GM19468 (cell line): ENCODE measurements around the gene NRN1.

Source experiments
- ATAC-seq: cut with Tn5 transposase; IDR thresholded peaks from one replicate; pipeline ENCODE4 v1.9.1; 2021; ENCODE audit warnings: mild to moderate bottlenecking, moderate library complexity, moderate number of reproducible peaks; ENCODE audit not compliant: unreplicated experiment; ENCODE audit errors: extremely low read depth

NRN1 gene

DNA sequence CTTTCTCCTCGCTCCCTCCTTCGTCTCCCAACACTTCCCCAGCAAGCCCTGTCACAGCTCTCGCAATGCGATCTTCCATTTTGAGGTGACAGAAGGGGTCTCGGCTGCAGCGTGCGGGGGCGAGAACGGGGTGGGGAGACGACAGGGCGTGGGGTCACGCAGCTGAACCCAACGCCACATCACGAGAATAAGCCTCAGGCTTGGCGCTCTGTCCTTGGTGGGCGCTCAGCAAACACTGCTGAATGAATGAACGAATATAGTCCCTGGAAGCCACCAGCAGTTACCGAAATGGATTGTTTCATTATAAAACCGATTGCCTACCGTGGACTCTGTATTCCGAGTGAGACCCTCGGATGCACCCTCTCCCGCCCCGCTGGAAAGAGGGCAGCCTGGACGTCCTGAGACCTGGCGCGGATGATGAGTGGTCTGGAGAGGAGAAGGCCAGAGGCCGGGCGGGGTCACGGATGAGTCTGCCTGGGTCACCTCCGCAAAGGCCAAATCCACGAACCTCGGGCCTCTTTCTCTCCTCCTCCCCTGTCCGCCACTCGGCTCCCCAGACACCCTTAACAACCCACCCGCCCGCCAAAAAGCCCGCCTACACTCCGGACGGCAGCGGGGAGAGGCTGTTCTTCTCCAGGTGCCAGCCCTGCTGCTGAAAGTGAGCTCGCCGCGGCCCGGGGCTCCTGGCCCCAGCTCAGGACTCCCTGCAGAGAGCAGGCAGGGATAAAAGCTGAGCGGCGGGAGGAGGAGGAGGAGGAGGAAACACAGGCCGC lies 3.7 kb downstream of the NRN1 start:
- ATAC-seq, result no peak

- no peak for ATAC-seq
Measured at GRCh38 chr6:6002005-6002847, 4.5 kb downstream of the NRN1 start.

- no peak for ATAC-seq
Measured at GRCh38 chr6:6001443-6001842, 5.3 kb downstream of the NRN1 start.

DNA sequence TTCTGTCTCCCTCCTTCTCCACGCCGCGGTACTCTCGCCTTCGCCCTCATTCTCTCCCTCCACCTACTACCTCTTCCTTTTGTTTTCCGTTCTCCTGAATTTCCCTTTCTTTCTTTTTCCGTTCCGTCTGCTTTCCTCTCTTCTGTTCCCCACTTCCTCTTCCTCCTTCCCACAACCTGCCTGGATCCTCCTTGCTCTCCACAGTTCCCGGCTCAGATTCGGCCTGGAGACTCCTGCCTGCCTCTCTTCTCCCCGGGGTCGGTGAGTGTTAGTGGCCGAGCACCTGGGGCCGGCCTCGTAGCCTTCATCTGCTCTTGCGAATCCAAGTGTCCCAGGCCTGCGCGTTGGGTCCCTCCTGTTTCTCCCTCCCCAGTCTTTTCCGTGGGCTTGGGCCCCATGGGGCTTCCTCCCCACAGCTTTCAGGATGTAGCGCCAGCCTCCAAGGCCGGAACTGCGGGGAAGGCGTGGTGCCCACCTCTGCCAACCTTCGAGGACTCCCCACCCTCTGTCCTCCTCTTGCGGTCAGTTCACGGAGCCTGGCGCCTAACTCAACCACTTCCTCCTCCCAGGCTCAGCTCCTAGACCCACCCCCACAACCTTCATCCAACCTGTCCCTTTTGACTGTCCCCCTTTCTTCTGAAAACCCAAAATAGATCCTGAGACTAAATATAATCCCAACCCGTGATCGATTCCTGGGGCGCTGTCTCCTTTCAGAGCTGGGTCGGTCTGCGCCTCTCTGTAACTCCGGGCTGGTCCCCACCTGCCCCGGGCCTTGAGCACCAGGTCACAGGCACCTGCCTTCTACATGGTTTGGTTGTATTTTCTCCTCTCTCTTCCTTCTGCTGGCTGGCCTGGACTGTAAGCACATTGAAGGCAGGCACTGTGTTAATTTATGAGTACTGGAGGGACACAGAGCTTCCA lies 6.8 kb downstream of the NRN1 start:
- no peak for ATAC-seq

DNA sequence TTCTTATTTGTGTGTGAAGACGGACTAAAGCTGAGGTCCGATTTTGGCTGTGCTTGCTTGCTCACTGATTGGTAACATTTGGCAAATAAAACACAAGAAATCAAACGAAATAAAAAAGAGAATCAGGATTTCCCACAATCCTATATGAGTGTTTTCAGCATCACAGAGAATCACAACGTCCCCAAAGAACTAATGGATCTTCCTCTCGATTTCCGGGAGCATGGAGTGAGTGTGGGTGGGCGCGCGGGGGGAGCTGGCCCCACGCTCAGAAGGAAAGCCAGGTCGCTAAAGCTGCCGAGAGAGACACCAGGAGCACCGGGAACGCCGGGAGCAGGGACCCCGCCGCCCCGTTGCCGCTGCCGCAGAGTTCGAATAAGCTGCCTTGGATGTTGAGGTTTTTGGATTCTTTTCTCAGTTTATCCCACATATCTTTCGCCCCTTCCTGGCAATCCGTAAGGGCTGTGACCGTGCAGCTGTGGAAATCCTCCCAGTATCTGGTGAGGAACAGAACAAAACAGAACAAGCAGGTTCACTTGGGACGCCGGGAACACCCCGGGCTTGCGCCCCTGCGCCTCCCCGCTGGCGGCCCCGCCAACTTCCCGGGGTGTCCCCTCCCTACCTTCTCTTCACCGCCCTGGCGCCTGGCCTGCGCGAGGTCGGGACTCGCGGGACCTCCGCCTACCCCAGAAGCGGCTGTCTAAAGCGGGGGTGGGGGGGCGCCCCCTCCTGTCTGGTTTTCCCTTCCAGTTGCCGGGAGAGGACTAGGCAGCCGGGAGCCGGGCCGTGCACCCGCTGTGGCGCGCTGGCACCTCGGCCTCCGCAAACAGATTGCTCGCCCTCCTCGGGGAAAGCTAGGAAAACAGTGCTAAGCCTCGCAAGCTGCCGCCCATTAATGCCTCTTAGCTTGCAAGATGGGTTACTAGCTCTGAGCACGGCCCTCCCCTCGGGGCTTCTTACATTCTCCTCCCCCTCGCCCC lies 7.7 kb downstream of the NRN1 start:
- no peak for ATAC-seq

DNA sequence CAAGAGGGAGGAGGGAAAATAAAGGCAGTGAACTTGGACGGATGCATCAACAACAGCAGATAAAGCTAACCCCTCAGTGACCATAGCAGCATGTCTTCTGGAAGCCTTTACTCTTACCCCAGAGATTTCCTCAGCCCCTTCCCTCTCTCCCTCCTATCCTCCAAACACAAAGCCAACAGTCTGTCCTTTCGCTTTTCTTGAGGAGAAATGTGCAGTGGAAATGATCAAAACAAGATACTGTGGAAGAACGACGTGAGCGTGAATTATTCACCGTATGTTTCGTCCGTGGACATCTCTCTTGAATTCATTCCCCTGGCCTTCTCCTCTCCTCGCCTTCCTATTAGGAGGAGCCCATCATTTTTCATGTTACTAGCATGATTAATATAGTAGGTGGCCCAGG lies 8.5 kb downstream of the NRN1 start:
- ATAC-seq, result no peak

DNA sequence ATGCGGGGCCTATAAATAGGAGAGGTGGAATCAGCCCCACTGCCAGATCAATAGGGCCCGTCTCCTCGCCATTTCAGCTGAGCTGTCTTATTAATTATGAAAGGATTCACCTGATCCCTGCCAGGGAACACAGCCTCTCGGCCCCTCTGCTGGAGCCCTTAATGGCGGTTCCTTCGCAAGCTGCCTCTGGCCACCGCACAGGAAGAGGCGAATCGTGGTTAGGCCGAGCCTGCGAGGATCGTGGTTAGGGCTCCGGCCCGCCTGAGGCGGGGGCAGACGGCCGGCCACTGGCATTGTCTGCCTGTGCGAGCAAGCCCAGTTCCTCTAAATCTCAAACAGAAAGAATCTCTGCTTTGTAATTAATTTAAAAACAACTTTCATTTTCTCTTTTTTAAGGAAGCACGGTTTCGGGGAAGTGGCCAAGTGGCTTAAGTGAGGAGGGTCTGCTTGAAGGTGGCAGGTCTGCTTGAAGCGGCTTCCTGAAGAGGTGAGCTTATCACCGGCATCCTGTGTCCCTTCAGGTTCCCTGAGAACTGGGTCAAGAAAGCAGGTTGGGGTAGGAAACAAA lies 9.2 kb downstream of the NRN1 start:
- ATAC-seq, result no peak

DNA sequence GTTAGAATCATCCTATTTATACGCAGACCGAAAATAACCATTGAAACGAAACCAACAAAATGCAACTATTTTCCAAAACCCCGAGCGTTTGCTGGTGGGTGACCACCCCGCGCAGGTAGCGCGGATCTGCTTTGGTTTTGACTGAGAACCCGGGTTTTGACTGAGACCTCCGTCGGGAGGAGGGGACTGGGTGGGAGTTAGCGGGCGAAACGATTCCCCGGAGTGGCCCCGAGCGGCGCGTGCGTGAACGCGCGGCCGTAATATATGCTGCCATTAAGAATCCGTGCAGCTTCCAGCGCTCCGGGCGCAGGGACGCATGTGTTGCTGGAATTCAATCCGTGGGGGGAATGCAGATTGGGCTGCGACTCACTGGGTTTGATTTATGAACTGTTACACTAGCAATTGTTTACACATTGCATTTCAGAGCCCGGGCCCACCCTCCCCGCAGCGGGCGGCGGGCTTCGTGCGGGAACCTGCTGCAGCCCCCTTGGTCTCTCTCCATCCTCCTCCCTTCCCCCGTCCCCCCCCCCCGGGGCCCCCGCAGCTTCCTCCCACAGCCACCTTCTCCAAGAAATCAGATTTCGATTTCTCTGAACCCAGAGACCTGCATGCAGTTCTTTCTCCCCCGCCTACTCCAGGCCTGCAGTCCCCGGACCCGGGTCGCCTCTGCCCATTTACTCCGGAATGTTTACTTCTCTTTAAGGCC lies 9.9 kb downstream of the NRN1 start:
- ATAC-seq, result no peak

- ATAC-seq, result no peak
Measured at GRCh38 chr6:5995949-5996713, 10.6 kb downstream of the NRN1 start.

DNA sequence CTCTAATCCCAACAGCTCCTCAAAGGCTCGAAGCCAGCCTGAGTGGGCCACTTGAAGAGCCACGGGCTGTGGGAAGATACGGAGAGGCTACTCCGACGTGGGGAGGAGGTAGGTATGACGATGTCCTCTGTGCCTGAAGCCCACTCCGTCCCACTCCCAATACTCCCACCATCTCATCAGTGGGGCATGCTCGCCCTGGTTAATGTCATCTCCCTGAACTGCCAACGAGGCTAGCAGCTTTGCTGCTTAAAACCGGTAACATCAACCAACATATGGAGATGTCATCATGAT lies 11.1 kb downstream of the NRN1 start:
- ATAC-seq, result no peak

GRCh38 chr6:5994999-5995657 lies 11.6 kb downstream of the NRN1 start:
- ATAC-seq, result no peak

- no peak for ATAC-seq
Measured at GRCh38 chr6:5994234-5994998, 12.3 kb downstream of the NRN1 start.

DNA sequence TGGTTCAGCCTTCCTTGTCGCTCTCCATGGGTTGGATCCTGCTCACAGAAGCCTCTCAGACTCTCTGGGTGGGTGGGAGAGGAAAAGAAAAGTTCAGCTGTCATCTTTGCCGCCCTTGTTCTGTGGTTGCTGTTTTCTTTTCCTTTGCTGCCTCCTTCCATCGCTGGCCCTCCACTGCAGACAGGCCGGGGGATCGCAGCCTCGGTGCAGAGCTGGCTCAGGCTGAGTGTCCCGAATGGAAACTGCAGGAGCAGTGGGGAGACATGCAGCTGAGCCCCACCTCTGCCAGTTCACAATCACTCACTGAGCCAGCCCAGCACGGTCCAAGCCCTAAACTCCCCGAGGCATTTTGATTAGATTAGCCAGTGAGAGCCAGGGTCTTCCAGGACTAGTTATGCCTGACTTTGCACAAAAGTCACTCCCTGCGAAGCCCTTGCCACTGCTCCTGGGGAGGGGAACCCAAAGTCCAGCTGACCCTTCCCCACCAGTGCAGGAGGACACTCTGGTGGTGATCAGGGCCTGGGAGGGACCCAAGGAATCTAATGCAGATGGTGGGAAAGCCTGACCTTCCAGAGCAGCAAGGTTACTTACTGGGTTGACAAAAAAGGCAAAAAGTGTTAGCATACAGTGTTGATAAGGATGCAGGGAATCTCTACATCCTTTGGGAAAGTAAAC lies 14.0 kb downstream of the NRN1 start:
- ATAC-seq, result no peak

- no peak for ATAC-seq
Measured at GRCh38 chr6:5990786-5991185, 15.9 kb downstream of the NRN1 start.

GRCh38 chr6:5989141-5989723 lies 17.5 kb downstream of the NRN1 start:
- no peak for ATAC-seq

DNA sequence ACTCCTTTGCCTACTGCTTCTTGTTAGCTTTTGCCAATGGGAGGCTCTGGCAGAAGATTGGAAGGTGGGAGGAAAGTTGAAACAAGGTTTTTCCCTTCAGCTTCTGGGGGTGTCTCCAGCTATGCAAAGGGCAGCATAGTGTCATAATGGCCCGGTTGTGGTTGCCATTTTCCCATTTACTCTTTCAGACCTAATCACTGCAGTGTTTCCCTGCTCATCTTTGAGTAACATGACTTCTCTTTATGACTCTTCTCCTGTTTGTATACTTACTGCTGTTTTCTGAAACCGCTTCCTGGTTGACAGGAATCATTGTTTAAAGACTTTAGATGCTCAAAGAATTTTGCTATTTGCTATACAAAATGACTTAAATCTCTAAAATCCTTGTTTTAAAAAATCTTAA lies 19.9 kb downstream of the NRN1 start:
- ATAC-seq, result no peak
